Neural progenitor cell (in vitro differentiated cells): ENCODE results near the gene HOXC10.

ENCODE experiments used
- EZH2 ChIP-seq: fragments of 200-600 bp; sonication (generic); IDR thresholded peaks from 2 replicates; pipeline ENCODE4 v1.6.1; 2017; ENCODE audit warnings: antibody characterized with exemption, mild to moderate bottlenecking, moderate library complexity
- TF ChIP-seq, protein P1 (sequence below): fragments of 200-600 bp; sonication (generic); IDR thresholded peaks from 2 replicates; pipeline ENCODE4 v1.5.1; 2017; ENCODE audit warnings: antibody characterized with exemption, mild to moderate bottlenecking

DNA sequence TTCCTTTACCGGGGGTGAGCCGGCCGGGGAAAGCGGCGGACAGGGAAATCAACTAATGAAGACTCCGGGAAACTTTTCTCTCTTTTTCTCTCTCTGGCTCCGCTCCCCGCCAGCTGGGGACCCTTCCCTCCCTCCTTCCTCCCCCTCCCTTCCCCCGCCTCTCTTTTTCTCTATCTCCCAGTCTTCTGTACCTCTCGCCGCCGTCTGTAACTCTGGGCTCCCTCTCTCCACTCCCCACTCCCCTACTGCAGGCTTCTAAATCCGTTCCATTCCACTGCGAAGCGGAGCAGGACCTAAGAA is 18.9 kb upstream of the HOXC10 start:
- TF ChIP-seq, protein P1, sequence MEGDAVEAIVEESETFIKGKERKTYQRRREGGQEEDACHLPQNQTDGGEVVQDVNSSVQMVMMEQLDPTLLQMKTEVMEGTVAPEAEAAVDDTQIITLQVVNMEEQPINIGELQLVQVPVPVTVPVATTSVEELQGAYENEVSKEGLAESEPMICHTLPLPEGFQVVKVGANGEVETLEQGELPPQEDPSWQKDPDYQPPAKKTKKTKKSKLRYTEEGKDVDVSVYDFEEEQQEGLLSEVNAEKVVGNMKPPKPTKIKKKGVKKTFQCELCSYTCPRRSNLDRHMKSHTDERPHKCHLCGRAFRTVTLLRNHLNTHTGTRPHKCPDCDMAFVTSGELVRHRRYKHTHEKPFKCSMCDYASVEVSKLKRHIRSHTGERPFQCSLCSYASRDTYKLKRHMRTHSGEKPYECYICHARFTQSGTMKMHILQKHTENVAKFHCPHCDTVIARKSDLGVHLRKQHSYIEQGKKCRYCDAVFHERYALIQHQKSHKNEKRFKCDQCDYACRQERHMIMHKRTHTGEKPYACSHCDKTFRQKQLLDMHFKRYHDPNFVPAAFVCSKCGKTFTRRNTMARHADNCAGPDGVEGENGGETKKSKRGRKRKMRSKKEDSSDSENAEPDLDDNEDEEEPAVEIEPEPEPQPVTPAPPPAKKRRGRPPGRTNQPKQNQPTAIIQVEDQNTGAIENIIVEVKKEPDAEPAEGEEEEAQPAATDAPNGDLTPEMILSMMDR, result no peak
- TF ChIP-seq EZH2, result no peak
